Activated effector memory CD4-positive, alpha-beta T cell treated with anti-CD3 and anti-CD28 coated beads, Interleukin-2, amount 50 U/mL, for 16 hours (primary cell): ENCODE measurements around the gene SGMS1.
"Not testable (repeated sequence)": the region's sequence is repeated elsewhere in the genome, so short reads cannot be mapped to it uniquely, and the experiment has no call there.

Experiments
- DNase-seq: peaks from one replicate; pipeline ENCODE4 v3.0.0-alpha.2; 2020

The SGMS1 gene

DNA sequence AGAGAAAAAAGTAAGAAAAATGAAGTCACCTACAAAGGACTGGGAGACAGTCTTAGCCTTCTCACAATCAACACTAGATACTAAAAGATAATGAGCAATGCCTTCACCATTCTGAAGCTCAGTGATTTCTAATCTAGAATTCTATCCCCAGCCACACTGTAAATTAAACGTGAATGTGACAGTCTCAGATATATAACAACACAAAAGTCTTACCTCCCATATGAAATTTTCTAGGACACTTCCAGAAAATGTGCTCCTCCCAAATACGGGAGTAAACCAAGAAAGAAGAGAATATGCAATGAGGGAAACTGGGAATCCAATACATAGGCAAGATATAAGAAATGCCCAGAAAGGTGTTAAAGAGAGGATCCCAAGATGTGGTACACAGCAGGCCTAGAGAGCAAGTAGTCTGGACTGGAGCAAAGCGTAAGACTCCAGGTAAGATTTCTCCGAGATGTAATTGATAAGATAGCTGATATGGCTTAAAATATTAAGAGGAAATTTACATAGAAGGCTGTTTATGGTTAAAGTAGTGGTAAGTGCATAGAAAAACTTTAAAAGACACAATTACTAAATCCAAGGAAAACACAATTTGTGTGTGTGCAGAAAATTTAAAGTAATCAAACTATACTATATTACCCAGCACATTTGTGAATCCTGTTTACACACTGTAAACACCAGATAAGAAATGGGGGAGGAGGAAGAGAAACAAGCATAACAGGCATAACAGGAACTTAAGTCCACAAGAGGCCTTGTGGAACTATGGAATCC lies 44.1 kb downstream of the SGMS1 start:
- no peak for DNase-seq

GRCh38 chr10:50578949-50579348 lies 44.8 kb downstream of the SGMS1 start:
- no peak for DNase-seq

- DNase-seq, result no peak
These were observed 45.9 kb downstream of the SGMS1 start for GRCh38 chr10:50577681-50578350.

DNA sequence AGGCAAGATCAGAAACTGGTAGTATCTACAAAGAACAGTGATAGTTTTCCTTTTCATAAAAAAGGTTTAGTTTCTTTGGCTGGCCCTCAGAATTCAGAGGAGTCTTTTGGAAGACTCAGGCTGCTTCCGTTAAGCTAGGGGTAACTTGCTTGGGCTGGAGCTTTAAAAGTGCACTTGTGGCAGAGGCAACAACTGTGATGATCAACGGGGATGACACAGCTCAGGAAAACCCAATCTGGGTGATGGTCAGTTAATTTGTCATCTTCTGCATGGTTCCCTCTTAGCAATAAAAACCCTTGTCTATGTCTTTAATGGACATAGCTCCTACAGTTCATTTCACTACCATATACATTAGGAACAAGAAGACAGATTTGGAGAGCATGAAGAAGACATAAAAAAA lies 46.7 kb downstream of the SGMS1 start:
- DNase-seq, result no peak

GRCh38 chr10:50576245-50576815 lies 47.4 kb downstream of the SGMS1 start:
- no peak for DNase-seq

GRCh38 chr10:50575477-50576244 lies 48.1 kb downstream of the SGMS1 start:
- DNase-seq, result no peak

DNA sequence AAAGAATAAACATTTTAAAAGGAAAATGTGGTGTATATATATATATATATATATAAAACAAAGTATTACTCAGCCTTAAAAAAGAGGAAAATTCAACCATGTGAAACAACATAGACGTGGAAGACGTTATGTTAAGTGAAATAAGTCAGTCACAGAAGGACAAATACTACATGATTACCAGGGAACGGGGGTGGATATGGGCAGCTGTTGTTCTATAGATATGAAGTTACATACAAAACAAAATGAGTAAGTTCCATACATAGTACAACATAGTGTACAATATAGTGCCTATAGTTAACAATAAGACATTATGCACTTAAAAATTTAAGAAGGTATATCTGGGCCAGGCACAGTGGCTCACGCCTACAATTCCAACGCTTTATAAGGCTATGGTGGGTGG lies 48.8 kb downstream of the SGMS1 start:
- no peak for DNase-seq

DNA sequence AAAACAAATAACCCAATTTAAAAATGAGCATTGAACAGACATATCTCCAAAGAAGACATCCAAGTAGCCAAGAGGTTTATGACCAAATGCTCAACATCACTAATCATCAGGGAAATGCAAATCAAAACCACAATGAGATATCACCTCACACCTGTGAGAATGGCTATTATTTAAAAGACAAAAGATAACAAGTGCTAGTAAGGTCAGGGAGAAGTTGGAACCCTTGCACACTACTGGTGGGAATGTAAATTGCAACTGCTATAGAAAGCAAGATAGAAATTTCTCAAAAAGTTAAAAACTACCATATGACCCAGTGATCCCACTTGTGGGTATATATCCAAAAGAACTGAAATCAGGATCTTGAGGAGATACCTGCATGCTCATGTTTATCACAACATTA lies 49.5 kb downstream of the SGMS1 start:
- DNase-seq, result no peak

DNA sequence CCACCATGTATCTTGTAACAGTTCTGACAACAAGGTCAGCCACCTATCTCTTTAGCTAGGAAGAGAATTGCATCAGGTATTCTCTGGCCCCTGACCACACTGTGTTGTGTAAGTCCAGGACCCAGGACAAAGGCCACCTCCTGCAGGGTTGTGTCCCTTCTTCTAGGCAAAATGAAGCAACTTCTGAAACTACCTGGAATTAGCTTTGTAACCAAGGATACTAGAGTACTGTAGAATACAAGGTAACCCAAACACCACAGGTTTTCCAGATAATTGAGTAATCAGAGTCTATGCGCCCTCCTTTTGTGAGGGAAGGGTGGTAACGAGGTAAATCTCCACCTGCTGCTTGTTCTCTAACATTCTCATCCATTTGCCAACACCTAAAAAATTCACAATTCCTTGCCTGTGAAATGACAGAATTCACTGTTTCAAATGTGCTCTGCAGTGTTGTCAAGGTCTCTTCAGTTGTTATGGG lies 51.7 kb downstream of the SGMS1 start:
- no peak for DNase-seq

- DNase-seq, result not testable (repeated sequence)
These were observed 55.0 kb downstream of the SGMS1 start for GRCh38 chr10:50568750-50569149.

- DNase-seq, result no peak
These were observed 56.4 kb downstream of the SGMS1 start for GRCh38 chr10:50567384-50567783.

GRCh38 chr10:50566150-50566549 lies 57.6 kb downstream of the SGMS1 start:
- DNase-seq, result no peak

GRCh38 chr10:50565301-50566083 lies 58.3 kb downstream of the SGMS1 start:
- no peak for DNase-seq

DNA sequence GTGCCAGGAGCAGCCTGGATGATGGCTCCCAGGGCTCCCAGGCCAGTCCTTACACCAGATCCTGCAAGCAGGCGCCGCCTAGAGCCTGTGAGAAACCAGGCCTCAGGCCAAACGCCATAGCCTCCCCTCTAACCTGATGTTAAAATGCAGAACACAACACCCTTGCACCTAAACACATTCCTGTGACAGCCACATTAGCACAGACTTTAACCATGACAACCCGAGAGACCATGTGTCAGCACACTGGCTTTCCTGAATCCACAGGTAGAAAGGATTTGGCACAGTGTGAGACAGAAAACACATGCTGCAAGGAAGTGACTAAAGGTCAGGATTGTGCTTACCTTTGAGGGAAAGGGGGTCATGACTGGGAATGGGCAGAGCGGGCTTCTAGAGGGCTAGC lies 59.9 kb downstream of the SGMS1 start:
- no peak for DNase-seq

GRCh38 chr10:50561816-50562215 lies 61.9 kb downstream of the SGMS1 start:
- no peak for DNase-seq

GRCh38 chr10:50561266-50561665 lies 62.5 kb downstream of the SGMS1 start:
- DNase-seq, result no peak

DNA sequence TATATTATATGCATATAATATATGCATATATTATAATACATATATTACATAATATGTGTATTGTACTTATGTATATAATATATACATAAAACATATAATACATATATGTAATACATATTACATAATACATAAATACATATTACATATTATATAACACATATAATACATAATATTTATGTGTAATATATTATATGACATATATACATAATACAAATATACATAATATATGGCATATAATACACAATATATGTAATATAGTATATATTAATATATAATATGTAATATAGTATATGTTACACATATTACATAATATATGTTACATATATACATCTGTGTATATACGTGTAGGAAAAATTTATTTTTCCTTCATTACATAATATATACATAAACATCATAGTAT lies 63.4 kb downstream of the SGMS1 start:
- no peak for DNase-seq

- no peak for DNase-seq
These were observed 65.4 kb downstream of the SGMS1 start for GRCh38 chr10:50558371-50558770.

DNA sequence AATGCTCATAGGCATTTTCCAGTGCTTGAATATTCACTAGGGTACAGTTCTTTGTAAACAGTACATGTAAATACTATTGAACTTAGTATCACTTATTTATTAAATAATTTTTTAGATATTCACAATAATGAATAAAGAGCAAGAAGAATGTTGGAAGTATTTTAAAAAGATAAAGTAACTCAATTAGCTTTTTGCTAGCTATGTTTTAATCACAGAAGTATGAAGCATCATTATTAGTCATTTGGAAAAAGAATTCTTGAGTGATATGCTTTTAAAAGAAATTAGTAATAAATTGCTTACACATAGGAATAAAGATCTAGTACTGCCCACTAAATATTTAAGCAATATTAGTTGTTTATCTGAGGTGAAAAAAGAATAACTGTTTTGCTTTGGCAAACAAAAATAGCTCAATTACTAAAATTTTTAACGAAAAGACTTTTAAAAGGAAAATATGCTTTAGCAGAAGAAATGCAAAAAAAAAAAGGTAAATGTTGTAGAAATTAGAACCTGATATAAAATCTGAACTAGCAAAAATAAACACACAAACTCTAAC lies 66.5 kb downstream of the SGMS1 start:
- no peak for DNase-seq

DNA sequence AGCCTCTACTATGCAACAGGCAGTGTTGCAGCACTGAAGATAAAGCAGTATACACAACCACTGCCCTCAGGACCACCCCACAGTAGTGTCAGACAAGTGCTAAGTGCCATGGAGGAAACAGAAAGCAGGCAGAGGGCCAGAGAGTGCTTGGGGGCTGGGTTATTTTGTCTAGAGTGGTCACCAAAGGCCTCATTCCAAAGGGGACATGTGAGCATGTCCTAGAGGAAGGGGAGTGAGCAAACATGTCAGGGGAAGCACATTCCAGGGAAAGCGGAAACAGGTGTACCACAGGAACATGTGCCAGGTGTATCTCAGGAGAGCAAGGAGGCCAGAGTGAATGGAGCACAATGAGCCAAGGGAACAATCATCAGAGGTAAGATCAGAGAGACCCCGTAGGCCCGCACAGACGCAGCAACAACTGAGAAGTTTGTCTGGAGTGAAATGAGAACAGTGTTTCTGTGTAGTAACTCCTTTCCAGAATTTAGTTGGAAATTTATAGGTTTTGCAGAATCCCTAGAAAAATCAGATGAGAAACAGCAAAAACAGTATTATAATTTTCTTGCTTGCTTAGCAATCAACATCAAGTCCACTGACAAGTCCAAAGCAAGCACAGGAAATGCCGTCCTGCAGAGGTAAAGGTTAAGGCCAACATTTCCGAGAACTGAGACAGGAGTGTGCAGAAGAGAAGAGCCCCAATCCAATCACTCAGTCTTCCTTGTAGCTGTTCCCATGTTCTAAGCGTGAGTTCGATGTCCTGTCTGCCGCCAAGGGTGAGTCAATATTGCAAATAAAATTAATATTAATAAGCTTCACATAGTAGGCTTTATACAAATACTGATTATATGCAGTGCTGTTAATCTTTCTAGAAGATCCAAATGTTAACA lies 67.3 kb downstream of the SGMS1 start:
- DNase-seq, result no peak

DNA sequence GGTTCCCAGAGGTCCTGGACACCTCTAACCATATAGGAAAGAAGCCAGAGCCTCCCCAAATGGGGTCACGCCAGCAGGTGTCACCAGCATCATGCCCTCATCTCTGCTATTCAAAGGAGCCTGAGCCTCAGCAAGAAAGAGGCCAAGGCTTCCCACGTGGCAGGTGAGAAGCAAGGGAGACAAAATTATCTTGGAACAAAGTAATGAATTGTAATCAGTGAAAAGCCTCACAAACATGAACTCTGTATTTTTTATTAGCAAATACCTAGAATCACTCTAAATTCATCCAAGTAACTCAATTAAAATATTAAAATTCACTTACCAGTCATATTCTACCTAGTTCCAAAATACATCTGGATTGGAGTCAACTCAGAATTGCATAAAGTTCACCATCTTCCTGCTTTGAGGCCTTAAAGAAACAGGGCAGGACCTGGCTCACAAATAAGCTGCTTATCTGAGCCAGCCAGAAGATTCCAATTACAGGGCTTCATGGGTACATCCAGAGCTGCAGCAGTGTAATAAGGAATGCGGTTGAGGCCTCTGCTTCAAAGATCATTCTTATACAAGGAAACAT lies 68.7 kb downstream of the SGMS1 start:
- no peak for DNase-seq
